GM19351 (cell line): Measurements from ENCODE around the gene ABCA13.
A peak's percentile ranks its signal among the peaks of the same experiment; 100 is the strongest.
"Not testable (repeated sequence)": the region's sequence is repeated elsewhere in the genome, so short reads cannot be mapped to it uniquely, and the experiment has no call there.

ENCODE experiments used
- ATAC-seq: cut with Tn5 transposase; IDR thresholded peaks from one replicate; pipeline ENCODE4 v1.9.1; 2021; ENCODE audit warnings: mild to moderate bottlenecking, moderate library complexity; ENCODE audit not compliant: unreplicated experiment

ABCA13 gene

GRCh38 chr7:48171202-48171601 lies at the start of gene ABCA13:
ABCA13 (plus strand) TSS chr7:48171458; CDS start chr7:48171484, 26 bp downstream.
- ATAC-seq = no peak

GRCh38 chr7:48126037-48126436 lies 45.2 kb upstream of the ABCA13 start:
- ATAC-seq = no peak

GRCh38 chr7:48130658-48131108 lies 40.6 kb upstream of the ABCA13 start:
- peak; percentile 87 for ATAC-seq

GRCh38 chr7:48132792-48133191 lies 38.5 kb upstream of the ABCA13 start:
- ATAC-seq = no peak

- ATAC-seq = no peak
Observed at GRCh38 chr7:48139459-48139858, 31.8 kb upstream of the ABCA13 start.

- ATAC-seq = no peak
Observed at GRCh38 chr7:48140001-48140681, 31.1 kb upstream of the ABCA13 start.

GRCh38 chr7:48141521-48141920 lies 29.7 kb upstream of the ABCA13 start:
- no peak for ATAC-seq

- no peak for ATAC-seq
Observed at GRCh38 chr7:48144291-48144768, 26.9 kb upstream of the ABCA13 start.

- ATAC-seq = no peak
Observed at GRCh38 chr7:48147078-48147591, 24.1 kb upstream of the ABCA13 start.

- ATAC-seq = not testable (repeated sequence)
Observed at GRCh38 chr7:48147690-48148089, 23.6 kb upstream of the ABCA13 start.

GRCh38 chr7:48148311-48148710 lies 22.9 kb upstream of the ABCA13 start:
- ATAC-seq = no peak

GRCh38 chr7:48149058-48149457 lies 22.2 kb upstream of the ABCA13 start:
- no peak for ATAC-seq

GRCh38 chr7:48150086-48150485 lies 21.2 kb upstream of the ABCA13 start:
- ATAC-seq = no peak

GRCh38 chr7:48154792-48155413 lies 16.4 kb upstream of the ABCA13 start:
- ATAC-seq = peak; percentile 93

- ATAC-seq = no peak
Observed at GRCh38 chr7:48158404-48158803, 12.9 kb upstream of the ABCA13 start.

- no peak for ATAC-seq
Observed at GRCh38 chr7:48161407-48162125, 9.7 kb upstream of the ABCA13 start.

GRCh38 chr7:48165157-48165556 lies 6.1 kb upstream of the ABCA13 start:
- no peak for ATAC-seq

GRCh38 chr7:48168159-48168558 lies 3.1 kb upstream of the ABCA13 start:
- ATAC-seq = no peak

- no peak for ATAC-seq
Observed at GRCh38 chr7:48170506-48170905, 752 bp upstream of the ABCA13 start.

GRCh38 chr7:48173313-48173712 lies 2.1 kb downstream of the ABCA13 start:
- ATAC-seq = no peak

GRCh38 chr7:48173756-48174382 lies 2.6 kb downstream of the ABCA13 start:
- no peak for ATAC-seq
